Measurements from ENCODE around the gene CCDC57.
"Not testable (repeated sequence)": the region's sequence is repeated elsewhere in the genome, so short reads cannot be mapped to it uniquely, and the experiment has no call there.

- TF ChIP-seq CTCF (IDR thresholded peaks at IDR 0.05 in 2 of 3, conservative IDR thresholded peaks at IDR 0.05 in 1 of 3; ENCODE audit: insufficient read depth in 2 of 3, low read depth in 1 of 3, low read length in 3 of 3); MTA2 (IDR thresholded peaks at IDR 0.05; ENCODE audit: low read depth); NELFE (IDR thresholded peaks at IDR 0.05; ENCODE audit: insufficient read depth, insufficient read length); EP300 (IDR thresholded peaks at IDR 0.05; ENCODE audit: low read length); HBP1 (CRISPR knock-in tag; IDR thresholded peaks at IDR 0.05): not testable (repeated sequence)
Measured at GRCh38 chr17:82210655-82211054, 2.0 kb downstream of the CCDC57 start.
